ENCODE results near the gene ADGRA1. TPM values are rescaled to one million over a fixed set of nuclear protein-coding genes. Genes with fewer than 3 reads are reported as not detected.
"Not testable (repeated sequence)": the region's sequence is repeated elsewhere in the genome, so short reads cannot be mapped to it uniquely, and the experiment has no call there.

The ADGRA1 gene
- total and polyA plus RNA-seq, 2 donors (not counting 1 experiment from before 2014, with no cell fraction given), result not detected

DNA sequence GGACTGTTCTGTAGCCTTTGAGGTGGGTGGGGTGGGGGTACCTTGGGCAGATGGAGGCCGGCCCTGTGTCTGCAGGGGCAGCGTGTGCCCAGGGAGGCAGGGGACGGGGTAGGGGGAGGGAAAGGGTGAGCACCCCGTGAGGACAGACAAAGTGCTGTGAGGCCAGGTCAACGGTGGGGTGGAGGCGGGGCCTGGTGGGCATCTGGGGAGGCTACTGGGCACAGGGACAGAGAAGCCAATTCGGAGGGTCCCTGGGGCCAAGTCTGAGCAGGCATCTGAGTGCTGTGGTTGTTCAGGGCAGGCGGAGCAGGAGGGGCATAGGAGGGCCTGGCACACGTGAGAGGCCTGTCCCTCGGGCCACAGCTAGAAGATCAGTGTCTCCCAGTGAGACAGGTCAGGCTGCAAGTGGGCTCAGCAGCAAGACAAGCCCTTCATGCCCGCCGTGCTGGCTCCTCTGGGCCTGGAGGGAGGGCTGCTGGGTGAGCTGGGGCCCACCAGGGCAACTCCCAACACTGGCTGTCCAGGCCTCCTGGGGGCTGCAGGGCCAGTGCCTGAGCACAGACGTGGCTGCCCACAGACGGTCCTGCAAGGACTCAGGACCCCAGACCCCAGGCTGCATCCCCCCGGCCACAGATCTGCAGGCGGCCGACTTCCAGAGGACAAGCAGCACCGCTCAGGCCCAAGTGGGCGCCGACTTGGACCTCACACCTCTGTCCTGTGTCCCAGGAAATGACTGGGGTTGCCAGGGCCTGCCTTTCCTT is 45.9 kb downstream of the ADGRA1 start:
- no peak for DNase-seq (ENCODE audit: low read depth in 2 of 2)
- Histone ChIP-seq H3K9ac (ENCODE audit: insufficient read depth, low read length) (no peak overlapping the region), H3K4me3 (replicated peaks in 1 of 4; ENCODE audit: control extremely low read depth in 1 of 4, insufficient read depth in 1 of 4, low read depth in 3 of 4, low read length in 4 of 4) (no peak overlapping the region), H2AFZ (ENCODE audit: low read length) (no peak overlapping the region), H3K79me2 (ENCODE audit: control insufficient read depth, insufficient read depth, low read length) (no peaks in the 10 kb centered on the region), H3K27ac (ENCODE audit: insufficient read depth, low read length) (no peak overlapping the region), H3K27me3 (ENCODE audit: control insufficient read depth, insufficient read depth, low read length) (no peaks in the 10 kb centered on the region), H4K20me1 (ENCODE audit: control insufficient read depth, extremely low read depth, insufficient read depth, low read length) (no peaks in the 10 kb centered on the region), H3K4me1 (ENCODE audit: control insufficient read depth, extremely low read depth, insufficient read depth, low read length) (no peaks in the 10 kb centered on the region), H3K4me2 (ENCODE audit: extremely low read depth, insufficient read depth, low read length) (no peak overlapping the region), H3K36me3 (ENCODE audit: control insufficient read depth, insufficient read depth, low read length) (no peaks in the 10 kb centered on the region), H3K9me3 (ENCODE audit: control insufficient read depth, insufficient read depth, low read depth, low read length) (no peaks in the 10 kb centered on the region)
- TF ChIP-seq CTCF (conservative IDR thresholded peaks at IDR 0.05 in 1 of 2, IDR thresholded peaks at IDR 0.05 in 1 of 2; ENCODE audit: low read depth in 1 of 2, low read length in 2 of 2) (no peak), EZH2 (IDR thresholded peaks at IDR 0.05; ENCODE audit: low read length, missing control alignments) (no peak)

DNA sequence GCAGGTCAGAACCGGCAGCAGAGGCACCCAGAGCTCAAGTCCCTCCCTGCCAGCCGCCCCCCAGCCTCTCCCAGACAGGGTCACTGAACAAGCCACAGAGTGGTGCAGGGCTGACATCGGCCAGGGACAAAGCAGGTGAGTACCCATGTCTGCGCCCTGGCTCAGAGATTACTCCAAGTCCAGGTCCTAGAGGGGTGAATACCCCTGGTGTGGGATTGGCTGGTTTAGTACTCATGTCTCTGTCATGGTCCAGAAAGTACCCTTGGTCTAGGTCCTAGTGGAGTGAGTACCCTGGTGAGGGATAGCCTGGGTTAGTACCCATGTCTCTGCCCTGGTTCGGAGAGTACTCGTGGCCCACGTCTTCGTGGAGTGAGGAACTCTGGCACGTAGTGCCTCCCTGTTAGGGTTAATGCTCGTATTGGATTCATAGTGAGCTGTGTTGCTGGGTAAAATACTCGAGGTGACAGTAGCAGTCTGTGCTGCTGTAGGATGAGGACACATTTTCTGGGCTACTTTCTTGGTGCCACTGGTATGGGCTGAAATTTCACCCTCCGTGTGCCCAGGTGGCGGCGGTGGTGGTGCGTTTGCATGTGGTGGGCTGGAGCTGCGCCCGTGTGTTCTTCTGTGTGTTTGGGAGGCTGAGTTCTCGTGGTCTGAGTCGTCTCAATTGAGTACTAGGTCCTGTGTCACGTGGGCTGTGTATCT is 46.8 kb downstream of the ADGRA1 start:
- H4K20me1 ChIP-seq (ENCODE audit: control insufficient read depth, extremely low read depth, insufficient read depth, low read length), result no peaks in the 10 kb centered on the region
- H3K36me3 ChIP-seq (ENCODE audit: control insufficient read depth, insufficient read depth, low read length), result no peaks in the 10 kb centered on the region
- H3K4me3 ChIP-seq (replicated peaks in 1 of 4; ENCODE audit: control extremely low read depth in 1 of 4, insufficient read depth in 1 of 4, low read depth in 3 of 4, low read length in 4 of 4), result no peak overlapping the region
- TF ChIP-seq CTCF (conservative IDR thresholded peaks at IDR 0.05 in 1 of 2, IDR thresholded peaks at IDR 0.05 in 1 of 2; ENCODE audit: low read depth in 1 of 2, low read length in 2 of 2), result no peak
- H3K79me2 ChIP-seq (ENCODE audit: control insufficient read depth, insufficient read depth, low read length), result no peaks in the 10 kb centered on the region
- H3K4me1 ChIP-seq (ENCODE audit: control insufficient read depth, extremely low read depth, insufficient read depth, low read length), result no peaks in the 10 kb centered on the region
- DNase-seq (ENCODE audit: low read depth in 2 of 2), result no peak
- H3K27me3 ChIP-seq (ENCODE audit: control insufficient read depth, insufficient read depth, low read length), result no peaks in the 10 kb centered on the region
- no peak overlapping the region for H3K27ac ChIP-seq (ENCODE audit: insufficient read depth, low read length)
- no peak overlapping the region for H3K4me2 ChIP-seq (ENCODE audit: extremely low read depth, insufficient read depth, low read length)
- H2AFZ ChIP-seq (ENCODE audit: low read length), result no peak overlapping the region
- H3K9ac ChIP-seq (ENCODE audit: insufficient read depth, low read length), result no peak overlapping the region
- no peaks in the 10 kb centered on the region for H3K9me3 ChIP-seq (ENCODE audit: control insufficient read depth, insufficient read depth, low read depth, low read length)

- no peak for DNase-seq (ENCODE audit: low read depth in 2 of 2)
- H3K9ac ChIP-seq (ENCODE audit: insufficient read depth, low read length), result no peak overlapping the region
- H3K27ac ChIP-seq (ENCODE audit: insufficient read depth, low read length), result no peak overlapping the region
- no peaks in the 10 kb centered on the region for H3K9me3 ChIP-seq (ENCODE audit: control insufficient read depth, insufficient read depth, low read depth, low read length)
- no peaks in the 10 kb centered on the region for H3K4me1 ChIP-seq (ENCODE audit: control insufficient read depth, extremely low read depth, insufficient read depth, low read length)
- H3K36me3 ChIP-seq (ENCODE audit: control insufficient read depth, insufficient read depth, low read length), result no peaks in the 10 kb centered on the region
- no peak overlapping the region for H2AFZ ChIP-seq (ENCODE audit: low read length)
- H4K20me1 ChIP-seq (ENCODE audit: control insufficient read depth, extremely low read depth, insufficient read depth, low read length), result no peaks in the 10 kb centered on the region
- no peak for TF ChIP-seq CTCF (conservative IDR thresholded peaks at IDR 0.05 in 1 of 2, IDR thresholded peaks at IDR 0.05 in 1 of 2; ENCODE audit: low read depth in 1 of 2, low read length in 2 of 2)
- no peak for TF ChIP-seq EZH2 (IDR thresholded peaks at IDR 0.05; ENCODE audit: low read length, missing control alignments)
- no peaks in the 10 kb centered on the region for H3K27me3 ChIP-seq (ENCODE audit: control insufficient read depth, insufficient read depth, low read length)
- H3K4me2 ChIP-seq (ENCODE audit: extremely low read depth, insufficient read depth, low read length), result no peak overlapping the region
- no peak overlapping the region for H3K4me3 ChIP-seq (replicated peaks in 1 of 4; ENCODE audit: control extremely low read depth in 1 of 4, insufficient read depth in 1 of 4, low read depth in 3 of 4, low read length in 4 of 4)
- H3K79me2 ChIP-seq (ENCODE audit: control insufficient read depth, insufficient read depth, low read length), result no peaks in the 10 kb centered on the region
These were observed 47.4 kb downstream of the ADGRA1 start for GRCh38 chr10:133135116-133135465.

GRCh38 chr10:133137486-133138145 is 49.9 kb downstream of the ADGRA1 start:
- DNase-seq (ENCODE audit: low read depth in 2 of 2); H3K4me2 ChIP-seq (ENCODE audit: extremely low read depth, insufficient read depth, low read length); H4K20me1 ChIP-seq (ENCODE audit: control insufficient read depth, extremely low read depth, insufficient read depth, low read length): not testable (repeated sequence)

More at GRCh38 chr10:133137486-133138145, 49.9 kb downstream of the ADGRA1 start:
- not testable (repeated sequence) for H3K79me2 ChIP-seq (ENCODE audit: control insufficient read depth, insufficient read depth, low read length); H3K9me3 ChIP-seq (ENCODE audit: control insufficient read depth, insufficient read depth, low read depth, low read length); H3K36me3 ChIP-seq (ENCODE audit: control insufficient read depth, insufficient read depth, low read length); H3K4me1 ChIP-seq (ENCODE audit: control insufficient read depth, extremely low read depth, insufficient read depth, low read length); H2AFZ ChIP-seq (ENCODE audit: low read length); H3K4me3 ChIP-seq (replicated peaks in 1 of 4; ENCODE audit: control extremely low read depth in 1 of 4, insufficient read depth in 1 of 4, low read depth in 3 of 4, low read length in 4 of 4); H3K27me3 ChIP-seq (ENCODE audit: control insufficient read depth, insufficient read depth, low read length); H3K27ac ChIP-seq (ENCODE audit: insufficient read depth, low read length); H3K9ac ChIP-seq (ENCODE audit: insufficient read depth, low read length)
